A673 (cell line): ENCODE data around the gene C1orf141. TPM values are rescaled to one million over a fixed set of nuclear protein-coding genes. Genes with fewer than 3 reads are reported as not detected.

Experiments
- BruUV-seq: library from RNA; stranded (reverse); fragments of 400-500 nt; replicated peaks from 2 replicates; lab custom pipeline; 2021; lab: Mats Ljungman, UMichigan
- CTCF ChIA-PET: fragments of 300-600 bp; sonication (Branson Sonifier 250); formaldehyde crosslinking; loops from one replicate; lab custom pipeline; 2022; ENCODE audit warnings: antibody characterized with exemption; lab: Charles Lee
- POLR2A ChIA-PET: fragments of 300-600 bp; sonication (Branson Sonifier 250); formaldehyde crosslinking; loops from one replicate; lab custom pipeline; 2022; ENCODE audit warnings: antibody characterized with exemption; ENCODE audit not compliant: low non-redundant PET; lab: Charles Lee
- DNase-seq: peaks from one replicate; pipeline ENCODE4 v3.0.0-alpha.2; 2015; ENCODE audit warnings: low spot score
- H3K27ac ChIP-seq: fragments of 200-600 bp; sonication (generic); 2 replicates; pipeline ENCODE4 v1.5.1; 2016; ENCODE audit warnings: mixed run types, low read depth, mild to moderate bottlenecking, mixed read lengths, antibody characterized with exemption, low read length; ENCODE audit not compliant: poor library complexity, severe bottlenecking
- H3K27me3 ChIP-seq: fragments of 200-600 bp; sonication (generic); replicated peaks from 2 replicates; pipeline ENCODE4 v1.6.1; 2017; ENCODE audit warnings: mixed run types, low read depth, mild to moderate bottlenecking, mixed read lengths, antibody characterized with exemption, low read length; ENCODE audit not compliant: insufficient read depth, poor library complexity
- H3K36me3 ChIP-seq: fragments of 200-600 bp; sonication (generic); 2 replicates; pipeline ENCODE4 v1.6.1; 2016; ENCODE audit warnings: mixed run types, mild to moderate bottlenecking, mixed read lengths, antibody characterized with exemption, low read length; ENCODE audit not compliant: insufficient read depth, poor library complexity, severe bottlenecking
- H3K4me1 ChIP-seq: fragments of 200-600 bp; sonication (generic); 2 replicates; pipeline ENCODE4 v1.6.1; 2017; ENCODE audit warnings: mixed run types, mild to moderate bottlenecking, mixed read lengths, antibody characterized with exemption, low read length; ENCODE audit not compliant: insufficient read depth, poor library complexity, severe bottlenecking
- H3K4me3 ChIP-seq: fragments of 200-600 bp; sonication (generic); 2 replicates; pipeline ENCODE4 v1.5.1; 2016; ENCODE audit warnings: low read depth, mixed run types, mild to moderate bottlenecking, mixed read lengths, low read length; ENCODE audit not compliant: poor library complexity, severe bottlenecking
- H3K9me3 ChIP-seq: fragments of 200-600 bp; sonication (generic); 2 replicates; pipeline ENCODE4 v1.6.1; 2016; ENCODE audit warnings: mixed run types, low read depth, mild to moderate bottlenecking, mixed read lengths, antibody characterized with exemption, low read length; ENCODE audit not compliant: poor library complexity, severe bottlenecking
- CTCF ChIP-seq: fragments of 300-800, 200-600 bp; sonication (generic); conservative IDR thresholded peaks from 2 replicates; pipeline ENCODE4 v1.5.1; 2017; ENCODE audit warnings: low read depth, mild to moderate bottlenecking, antibody characterized with exemption, low read length, moderate library complexity, mixed read lengths
- EZH2 ChIP-seq: fragments of 200-600 bp; sonication (generic); IDR thresholded peaks from 2 replicates; pipeline ENCODE4 v1.6.1; 2017; ENCODE audit warnings: borderline replicate concordance, low read depth, mild to moderate bottlenecking, mixed read lengths, antibody characterized with exemption, low read length; ENCODE audit not compliant: poor library complexity, severe bottlenecking
- intact Hi-C: fragments of 100-400 bp; cut with micrococcal nuclease; formaldehyde crosslinking; loops from one replicate; pipeline ENCODE4 v1.10.0; 2022; ENCODE audit not compliant: unreplicated experiment
- total RNA-seq: library from RNA; stranded (reverse); gene quantifications from 2 replicates; pipeline ENCODE4 v1.2.3, GENCODE V29; 2021

C1orf141 gene
- total RNA-seq, 1 experiment from 2014 or later = not detected

GRCh38 chr1:67170751-67171573 is 36.2 kb upstream of the C1orf141 start:
- Histone ChIP-seq H3K4me1 (no peaks in the 10 kb centered on the region), H3K36me3 (no peaks in the 10 kb centered on the region), H3K9me3 (no peaks in the 10 kb centered on the region), H3K27ac (no peak overlapping the region), H3K27me3 (no peaks in the 10 kb centered on the region), H3K4me3 (no peak overlapping the region)
- POLR2A ChIA-PET = no interaction called here
- TF ChIP-seq EZH2 (no peak), CTCF (no peak)
- no peak for DNase-seq
- CTCF ChIA-PET = no interaction called here
- no TSS peak for BruUV-seq
- intact Hi-C loops = no loop called here

GRCh38 chr1:67169932-67170331 is 35.2 kb upstream of the C1orf141 start:
- intact Hi-C loops = no loop called here
- TF ChIP-seq CTCF (no peak), EZH2 (no peak)
- Histone ChIP-seq H3K36me3 (no peaks in the 10 kb centered on the region), H3K27me3 (no peaks in the 10 kb centered on the region), H3K27ac (no peak overlapping the region), H3K4me1 (no peaks in the 10 kb centered on the region), H3K4me3 (no peak overlapping the region), H3K9me3 (no peaks in the 10 kb centered on the region)
- no TSS peak for BruUV-seq
- POLR2A ChIA-PET = no interaction called here
- CTCF ChIA-PET = no interaction called here
- DNase-seq = no peak

- DNase-seq = no peak
- POLR2A ChIA-PET = no interaction called here
Measured at GRCh38 chr1:67169496-67169895, 34.7 kb upstream of the C1orf141 start.

More at GRCh38 chr1:67169496-67169895, 34.7 kb upstream of the C1orf141 start:
- TF ChIP-seq CTCF (no peak), EZH2 (no peak)
- no peaks in the 10 kb centered on the region for H3K9me3 ChIP-seq
- CTCF ChIA-PET = no interaction called here
- no peaks in the 10 kb centered on the region for H3K4me1 ChIP-seq
- no TSS peak for BruUV-seq
- H3K4me3 ChIP-seq = no peak overlapping the region
- no peaks in the 10 kb centered on the region for H3K36me3 ChIP-seq
- H3K27ac ChIP-seq = no peak overlapping the region
- no peaks in the 10 kb centered on the region for H3K27me3 ChIP-seq
- intact Hi-C loops = no loop called here
